Hepatocyte (in vitro differentiated cells): Measurements from ENCODE around the gene HNRNPUL1.

ENCODE experiments used
- CTCF ChIP-seq: fragments of 200-600 bp; sonication (generic); IDR thresholded peaks from 2 replicates; pipeline ENCODE4 v1.5.1; 2016; ENCODE audit warnings: antibody characterized with exemption, mild to moderate bottlenecking; ENCODE audit not compliant: poor library complexity
- EZH2 ChIP-seq: fragments of 200-600 bp; sonication (generic); IDR thresholded peaks from 2 replicates; pipeline ENCODE4 v1.6.1; 2016; ENCODE audit warnings: antibody characterized with exemption, mild to moderate bottlenecking, borderline replicate concordance
- EZH2phosphoT487 ChIP-seq: fragments of 200-600 bp; sonication (generic); IDR thresholded peaks from one replicate; pipeline ENCODE4 v1.6.1; 2018; ENCODE audit warnings: antibody characterized with exemption, mild to moderate bottlenecking, low read depth, moderate library complexity; ENCODE audit not compliant: unreplicated experiment, severe bottlenecking

DNA sequence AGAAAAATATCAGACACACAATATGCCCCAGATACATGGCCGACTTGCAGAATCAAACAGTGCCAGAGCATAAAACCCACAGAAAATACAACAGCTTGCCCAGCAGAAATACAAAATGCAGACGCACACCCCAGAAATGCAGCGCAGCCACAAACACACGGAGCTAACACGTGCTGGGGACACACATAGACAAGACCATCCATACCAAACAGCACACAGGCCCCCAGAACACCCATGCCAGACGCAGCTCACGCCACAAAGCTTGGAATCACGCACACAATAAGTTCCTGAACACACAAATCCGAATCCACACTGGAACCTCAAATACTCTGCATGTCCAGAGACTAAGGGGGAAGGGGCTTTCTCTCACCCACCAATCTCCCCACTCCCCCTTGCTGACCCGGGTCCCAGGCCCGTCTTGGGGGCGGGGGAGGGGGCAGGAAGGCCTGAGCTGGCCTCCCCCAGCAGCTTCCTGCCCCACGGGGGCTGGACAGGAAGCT lies 63.0 kb downstream of the HNRNPUL1 start:
- TF ChIP-seq CTCF (no peak), EZH2phosphoT487 (no peak), EZH2 (no peak)
